Globus pallidus (tissue), 1 donor: ENCODE data around the gene JUN.
"Not testable (repeated sequence)": the region's sequence is repeated elsewhere in the genome, so short reads cannot be mapped to it uniquely, and the experiment has no call there.

Experiments used
- DNase-seq: peaks from one replicate; pipeline ENCODE4 v3.0.0-alpha.2; 2015; ENCODE audit warnings: low spot score

Gene JUN

GRCh38 chr1:58808077-58808476 lies 24.2 kb upstream of the JUN start:
- no peak for DNase-seq

GRCh38 chr1:58805716-58806571 lies 22.1 kb upstream of the JUN start:
- no peak for DNase-seq

GRCh38 chr1:58804853-58805565 lies 21.2 kb upstream of the JUN start:
- no peak for DNase-seq

GRCh38 chr1:58803858-58804257 lies 20.0 kb upstream of the JUN start:
- no peak for DNase-seq

GRCh38 chr1:58802640-58803399 lies 19.0 kb upstream of the JUN start:
- DNase-seq, result no peak

- not testable (repeated sequence) for DNase-seq
These were observed 17.4 kb upstream of the JUN start for GRCh38 chr1:58801286-58801685.

GRCh38 chr1:58799650-58800049 lies 15.8 kb upstream of the JUN start:
- no peak for DNase-seq

DNA sequence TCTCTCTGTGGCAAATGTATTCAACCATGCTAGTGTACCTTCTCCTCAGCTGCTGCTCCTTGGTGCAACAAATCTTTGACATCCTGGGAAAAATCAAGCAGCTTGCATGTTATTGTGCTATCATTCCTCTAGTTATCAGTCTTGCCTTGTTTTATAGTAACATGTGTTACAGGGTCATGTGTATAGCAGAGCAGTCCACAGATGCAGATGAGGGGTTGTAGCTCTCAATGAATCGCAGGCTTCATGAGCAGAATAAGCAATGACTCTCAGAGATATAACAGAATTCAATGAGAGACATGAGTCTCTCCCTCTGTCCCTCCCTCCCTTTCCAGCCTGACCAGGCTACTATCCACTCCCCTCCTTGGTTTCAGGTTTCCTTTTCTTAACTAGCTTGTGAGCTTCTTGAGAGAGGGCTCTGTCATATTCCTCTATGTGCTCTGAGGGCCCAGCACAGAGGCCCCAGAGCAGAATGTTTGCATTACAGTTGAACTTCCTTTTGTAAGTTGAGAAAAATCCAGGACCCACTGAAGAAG lies 15.1 kb upstream of the JUN start:
- no peak for DNase-seq

DNA sequence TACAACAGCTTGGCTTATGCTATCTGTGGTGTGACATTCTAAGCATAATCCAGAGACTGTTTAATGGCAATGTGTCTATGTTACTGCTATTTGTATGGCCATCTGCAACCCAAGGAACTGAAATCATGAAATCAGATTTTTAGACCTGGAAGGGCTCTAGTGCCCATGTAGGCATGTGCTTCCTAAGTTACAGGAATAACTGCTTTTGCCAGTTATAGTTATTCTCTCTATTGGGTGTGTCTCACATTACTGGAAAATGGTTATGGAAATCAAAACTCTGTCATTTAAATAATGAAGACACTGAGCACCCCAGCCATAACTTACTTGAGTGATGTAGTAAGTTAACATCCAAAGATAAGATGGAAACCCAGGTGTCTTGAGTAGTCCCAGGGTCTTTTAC lies 12.6 kb upstream of the JUN start:
- DNase-seq, result no peak

- no peak for DNase-seq
These were observed 10.7 kb upstream of the JUN start for GRCh38 chr1:58794585-58794984.

DNA sequence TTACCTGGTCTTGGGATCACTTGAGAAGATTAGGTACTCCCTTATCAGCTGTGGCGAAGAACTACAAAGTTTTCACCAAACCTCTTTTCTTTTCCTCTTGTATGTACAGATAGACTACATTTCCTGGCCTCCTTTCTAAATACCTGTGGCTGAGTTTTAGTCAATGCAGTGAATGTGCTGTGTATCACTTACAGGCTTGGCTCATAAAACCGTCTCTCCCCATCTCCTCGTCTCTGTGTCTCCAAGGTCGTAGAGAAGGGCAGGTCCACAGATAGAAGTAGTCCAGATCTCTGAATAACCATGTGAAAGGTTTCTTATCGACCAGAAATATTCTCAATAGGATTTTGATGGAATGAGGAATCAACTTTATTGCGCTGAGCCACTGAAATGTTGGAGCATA lies 9.0 kb upstream of the JUN start:
- DNase-seq, result no peak

- DNase-seq, result no peak
These were observed 7.3 kb upstream of the JUN start for GRCh38 chr1:58791106-58791505.

DNA sequence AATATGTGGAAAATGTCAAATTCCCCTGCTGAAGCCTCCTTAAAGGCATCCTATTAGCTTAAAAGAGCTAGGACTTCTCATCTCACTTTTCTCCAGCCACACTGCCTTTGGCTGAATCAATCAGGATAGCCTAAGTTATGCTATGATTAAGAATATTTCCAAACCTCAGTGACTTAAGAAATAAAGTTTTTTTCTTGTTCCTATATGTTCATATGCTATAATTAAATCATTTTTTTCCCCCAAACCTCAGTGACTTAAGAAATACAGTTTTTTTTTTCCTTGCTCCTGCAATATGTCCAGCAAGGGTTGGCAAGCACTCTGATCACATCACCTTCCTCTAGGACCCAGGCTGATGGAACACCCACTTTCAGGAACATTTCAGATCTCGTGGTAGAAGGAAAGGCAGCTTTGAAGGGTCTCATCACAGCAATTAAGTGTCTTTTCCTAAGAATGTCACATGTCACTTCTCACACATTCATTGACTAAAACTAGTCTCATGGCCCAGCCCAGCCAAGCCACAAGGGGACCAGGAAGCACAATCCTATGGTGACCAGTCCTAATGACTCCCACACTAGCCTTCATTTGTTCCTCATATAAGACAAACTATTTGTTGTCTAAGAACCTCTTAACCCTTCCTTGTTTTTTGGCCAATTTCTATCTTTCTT lies 6.3 kb upstream of the JUN start:
- DNase-seq, result no peak

DNA sequence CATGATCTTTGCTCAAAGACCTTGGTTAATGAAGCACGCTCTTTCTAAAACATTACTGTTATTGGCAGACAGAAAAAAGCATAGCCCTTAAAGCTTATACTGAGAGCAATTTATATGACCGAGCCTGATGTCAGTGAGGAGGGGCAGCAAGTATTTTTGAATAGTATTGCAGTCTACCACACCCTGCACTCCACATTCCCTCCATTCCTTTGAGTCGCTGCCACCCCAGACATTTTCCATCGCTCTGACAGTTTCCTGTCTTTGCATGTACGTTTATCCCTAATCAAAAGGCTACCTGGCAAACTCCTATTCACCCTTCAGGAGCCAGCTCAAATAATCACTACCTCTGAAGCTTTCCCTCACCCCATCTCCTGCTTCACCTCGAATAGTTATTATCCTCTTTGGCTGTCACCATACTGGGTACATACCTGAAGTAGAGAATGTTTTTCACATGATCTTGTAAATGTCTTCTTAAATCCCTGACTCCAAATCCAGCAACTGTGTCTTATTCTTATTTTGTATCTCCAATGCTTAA lies 5.5 kb upstream of the JUN start:
- no peak for DNase-seq

GRCh38 chr1:58788259-58788658 lies 4.4 kb upstream of the JUN start:
- DNase-seq, result no peak

- DNase-seq, result no peak
These were observed 3.0 kb upstream of the JUN start for GRCh38 chr1:58786927-58787245.

DNA sequence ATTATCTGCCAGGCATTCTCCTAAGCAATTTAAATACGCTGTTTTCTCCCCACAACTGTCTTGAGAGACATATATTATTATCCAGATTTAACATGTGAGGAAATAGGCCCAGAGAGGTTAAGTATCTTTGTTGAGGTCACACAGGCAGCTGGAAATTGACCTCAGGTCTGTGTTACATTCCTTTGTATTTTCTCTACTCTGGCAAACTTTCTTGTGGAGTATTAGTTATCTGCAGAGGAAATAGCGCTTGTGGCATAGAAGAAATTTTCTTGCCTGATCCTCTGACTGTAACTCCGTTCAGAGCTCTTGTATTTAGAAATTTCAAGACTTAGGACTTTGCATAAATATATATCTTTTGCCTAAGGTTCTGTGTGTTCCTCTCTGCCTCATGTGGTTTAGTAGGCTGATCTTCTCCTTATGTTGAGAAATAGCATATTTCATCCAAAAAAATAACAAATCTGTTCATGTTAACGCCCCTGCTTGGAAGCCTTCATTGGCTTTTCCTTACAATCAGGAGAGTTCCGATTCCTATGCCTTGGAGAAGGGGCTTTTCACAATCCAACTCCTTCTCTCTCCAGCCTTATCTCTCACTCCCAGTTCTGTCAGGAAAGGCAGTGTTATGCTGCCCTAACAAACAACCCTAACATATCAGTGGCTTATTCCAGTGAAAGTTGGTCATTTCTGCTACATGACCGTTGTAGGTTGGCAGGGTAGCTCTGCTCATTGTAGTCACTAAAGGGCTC lies 2.5 kb upstream of the JUN start:
- no peak for DNase-seq

GRCh38 chr1:58785442-58786058 lies 1.7 kb upstream of the JUN start:
- DNase-seq, result no peak

GRCh38 chr1:58784758-58785441 lies 1.1 kb upstream of the JUN start:
- peak; percentile 87 for DNase-seq
